ENCODE results near the gene DOCK1.

The DOCK1 gene

GRCh38 chr10:127418536-127419168 lies 513.4 kb downstream of the DOCK1 start:
- DNase-seq (ENCODE audit: insufficient read length, low spot score) (no peak), FAIRE-seq (no peak)
- TF ChIP-seq POLR2A (IDR thresholded peaks at IDR 0.05; ENCODE audit: low read depth, low read length), result no peak

- TF ChIP-seq POLR2A (IDR thresholded peaks at IDR 0.05; ENCODE audit: low read depth, low read length), result no peak
- no peak for DNase-seq (ENCODE audit: insufficient read length, low spot score)
- FAIRE-seq, result no peak
Observed at GRCh38 chr10:127420138-127420684, 515.0 kb downstream of the DOCK1 start.

GRCh38 chr10:127423218-127423915 lies 518.1 kb downstream of the DOCK1 start:
- DNase-seq (ENCODE audit: insufficient read length, low spot score) (no peak), FAIRE-seq (no peak)
- TF ChIP-seq POLR2A (IDR thresholded peaks at IDR 0.05; ENCODE audit: low read depth, low read length), result no peak

- TF ChIP-seq POLR2A (IDR thresholded peaks at IDR 0.05; ENCODE audit: low read depth, low read length), result no peak
- DNase-seq (ENCODE audit: insufficient read length, low spot score) (no peak), FAIRE-seq (no peak)
Observed at GRCh38 chr10:127424594-127425264, 519.5 kb downstream of the DOCK1 start.

GRCh38 chr10:127426746-127427145 lies 521.5 kb downstream of the DOCK1 start:
- FAIRE-seq (no peak), DNase-seq (ENCODE audit: insufficient read length, low spot score) (no peak)
- no peak for TF ChIP-seq POLR2A (IDR thresholded peaks at IDR 0.05; ENCODE audit: low read depth, low read length)

- no peak for TF ChIP-seq POLR2A (IDR thresholded peaks at IDR 0.05; ENCODE audit: low read depth, low read length)
- FAIRE-seq, result no peak
Observed at GRCh38 chr10:127427926-127428325, 522.7 kb downstream of the DOCK1 start.

GRCh38 chr10:127428385-127428980 lies 523.3 kb downstream of the DOCK1 start:
- TF ChIP-seq POLR2A (IDR thresholded peaks at IDR 0.05; ENCODE audit: low read depth, low read length), result no peak
- DNase-seq (ENCODE audit: insufficient read length, low spot score), result no peak
- no peak for FAIRE-seq

More at GRCh38 chr10:127427926-127428325, 522.7 kb downstream of the DOCK1 start:
- DNase-seq (ENCODE audit: insufficient read length, low spot score), result no peak

GRCh38 chr10:127429601-127430312 lies 524.5 kb downstream of the DOCK1 start:
- FAIRE-seq, result no peak
- TF ChIP-seq POLR2A (IDR thresholded peaks at IDR 0.05; ENCODE audit: low read depth, low read length), result no peak
- DNase-seq (ENCODE audit: insufficient read length, low spot score), result no peak

- no peak for TF ChIP-seq POLR2A (IDR thresholded peaks at IDR 0.05; ENCODE audit: low read depth, low read length)
- FAIRE-seq (no peak), DNase-seq (ENCODE audit: insufficient read length, low spot score) (no peak)
Observed at GRCh38 chr10:127431525-127431924, 526.3 kb downstream of the DOCK1 start.

- DNase-seq (ENCODE audit: insufficient read length, low spot score), result no peak
- no peak for TF ChIP-seq POLR2A (IDR thresholded peaks at IDR 0.05; ENCODE audit: low read depth, low read length)
- FAIRE-seq, result no peak
Observed at GRCh38 chr10:127434006-127434405, 528.8 kb downstream of the DOCK1 start.

GRCh38 chr10:127435246-127435645 lies 530.0 kb downstream of the DOCK1 start:
- DNase-seq (ENCODE audit: insufficient read length, low spot score), result no peak
- no peak for FAIRE-seq
- no peak for TF ChIP-seq POLR2A (IDR thresholded peaks at IDR 0.05; ENCODE audit: low read depth, low read length)

- no peak for TF ChIP-seq POLR2A (IDR thresholded peaks at IDR 0.05; ENCODE audit: low read depth, low read length)
- FAIRE-seq (no peak), DNase-seq (ENCODE audit: insufficient read length, low spot score) (no peak)
Observed at GRCh38 chr10:127440371-127440770, 535.1 kb downstream of the DOCK1 start.

All from H54 (cell line).